SK-N-SH (cell line): Measurements from ENCODE around the gene NUP35. TPM values are rescaled to one million over a fixed set of nuclear protein-coding genes. Genes with fewer than 3 reads are reported as not detected.

Source experiments
- CTCF ChIA-PET: fragments of 300-600, 350-600 bp; formaldehyde crosslinking; extraction: SDS; loops from one replicate; lab custom pipeline; 2021; lab: Yijun Ruan, JAX
- POLR2A ChIA-PET: fragments of 350-600 bp; sonication (Branson Sonifier 250); formaldehyde crosslinking; extraction: SDS; loops from one replicate; lab custom pipeline; 2020; ENCODE audit warnings: antibody characterized with exemption, inconsistent platforms; lab: Yijun Ruan, JAX
- DNase-seq: peaks from one replicate; pipeline ENCODE4 v3.0.0; 2012
- H2AFZ ChIP-seq: fragments of 200-600 bp; sonication (generic); 2 replicates; pipeline ENCODE4 v1.8.1; 2016; ENCODE audit warnings: antibody characterized with exemption, mild to moderate bottlenecking, low read depth
- H3F3A ChIP-seq: fragments of 200-600 bp; sonication (generic); replicated peaks from 2 replicates; pipeline ENCODE3; 2016; ENCODE audit warnings: antibody characterized with exemption, mild to moderate bottlenecking; ENCODE audit not compliant: insufficient read depth
- H3K27ac ChIP-seq, 2 experiments: fragments of 200-500 bp in 1 of 2; fragments of 200-600 bp in 1 of 2; sonication (Bioruptor generic) in 1 of 2; sonication (generic), shearing (Covaris generic) in 1 of 2; 2 replicates each; pipeline versions ENCODE4 v1.5.1 to v1.6.1; 2014 to 2016; ENCODE audit warnings: low read depth in 2 of 2, inconsistent platforms in 1 of 2, low read length in 1 of 2, mild to moderate bottlenecking in 1 of 2, mixed read lengths in 1 of 2
- H3K27me3 ChIP-seq: fragments of 200-600 bp; sonication (generic), shearing (Covaris generic); 2 replicates; pipeline ENCODE4 v1.6.1; 2016; ENCODE audit warnings: mixed run types; ENCODE audit not compliant: insufficient read depth
- H3K36me3 ChIP-seq, 2 experiments: fragments of 200-500 bp in 1 of 2; fragments of 200-600 bp in 1 of 2; sonication (Bioruptor generic) in 1 of 2; sonication (generic) in 1 of 2; replicated peaks in 1 of 2; 2 replicates each; pipeline versions ENCODE3 to v1.5.1; 2014 to 2016; ENCODE audit warnings: low read length in 1 of 2, mild to moderate bottlenecking in 1 of 2; ENCODE audit not compliant: insufficient read depth in 2 of 2, control insufficient read depth in 1 of 2
- H3K4me1 ChIP-seq, 2 experiments: fragments of 200-500 bp in 1 of 2; fragments of 200-600 bp in 1 of 2; sonication (Bioruptor generic) in 1 of 2; sonication (generic), shearing (Covaris generic) in 1 of 2; 2 replicates each; pipeline versions ENCODE4 v1.5.1 to v1.6.1; 2014 to 2016; ENCODE audit warnings: low read depth in 1 of 2, low read length in 1 of 2, mixed run types in 1 of 2; ENCODE audit not compliant: insufficient read depth in 2 of 2, control insufficient read depth in 1 of 2
- H3K4me2 ChIP-seq: fragments of 200-600 bp; sonication (generic), shearing (Covaris generic); 2 replicates; pipeline ENCODE4 v1.6.1; 2017; ENCODE audit warnings: mixed run types
- H3K4me3 ChIP-seq, 2 experiments: fragments of 200-500 bp in 1 of 2; fragments of 200-600 bp in 1 of 2; sonication (Bioruptor generic) in 1 of 2; sonication (generic), shearing (Covaris generic) in 1 of 2; 2 replicates each; pipeline versions ENCODE4 v1.5.1 to v1.8.1; 2014 to 2016; ENCODE audit warnings: low read depth in 2 of 2, inconsistent platforms in 1 of 2, low read length in 1 of 2, mild to moderate bottlenecking in 1 of 2, mixed read lengths in 1 of 2, moderate library complexity in 1 of 2
- H3K79me2 ChIP-seq: fragments of 200-600 bp; sonication (generic); 2 replicates; pipeline ENCODE4 v1.8.1; 2017; ENCODE audit warnings: mild to moderate bottlenecking; ENCODE audit not compliant: insufficient read depth
- H3K9ac ChIP-seq: fragments of 200-600 bp; sonication (generic); 2 replicates; pipeline ENCODE4 v1.6.1; 2017; ENCODE audit warnings: mixed run types
- H3K9me2 ChIP-seq: fragments of 200-600 bp; sonication (generic); 2 replicates; pipeline ENCODE4 v1.6.1; 2017; ENCODE audit warnings: mixed run types
- H3K9me3 ChIP-seq: fragments of 200-600 bp; sonication (generic); 2 replicates; pipeline ENCODE4 v1.6.1; 2017; ENCODE audit warnings: mixed run types, mild to moderate bottlenecking, moderate library complexity
- H4K20me1 ChIP-seq: fragments of 200-600 bp; sonication (generic); 2 replicates; pipeline ENCODE4 v1.6.1; 2017; ENCODE audit warnings: mild to moderate bottlenecking, mixed run types; ENCODE audit not compliant: insufficient read depth
- ELF1 ChIP-seq: IDR thresholded peaks from 2 replicates; pipeline ENCODE4 v1.4.0; 2012
- EP300 ChIP-seq, 2 experiments: IDR thresholded peaks; 2 replicates each; pipeline versions ENCODE4 v1.4.0 to v1.6.1; 2012; ENCODE audit warnings: borderline replicate concordance in 1 of 2, low read depth in 1 of 2, low read length in 1 of 2
- EZH2phosphoT487 ChIP-seq: fragments of 200-600 bp; sonication (generic); IDR thresholded peaks from 2 replicates; pipeline ENCODE4 v1.6.1; 2017; ENCODE audit warnings: low read depth, mixed run types, mild to moderate bottlenecking, antibody characterized with exemption, moderate library complexity, borderline replicate concordance
- FOSL2 ChIP-seq: IDR thresholded peaks from 2 replicates; pipeline ENCODE4 v1.4.0; 2012; ENCODE audit warnings: low read depth, mild to moderate bottlenecking, moderate library complexity, borderline replicate concordance
- FOXM1 ChIP-seq: IDR thresholded peaks from 2 replicates; pipeline ENCODE4 v1.4.0; 2012; ENCODE audit warnings: low read depth, mild to moderate bottlenecking
- GABPA ChIP-seq: IDR thresholded peaks from 2 replicates; pipeline ENCODE4 v1.4.0; 2012; ENCODE audit warnings: low read depth, mild to moderate bottlenecking
- IRF3 ChIP-seq: fragments of 150-350 bp; IDR thresholded peaks from 2 replicates; pipeline ENCODE4 v1.6.1; 2016; ENCODE audit warnings: mild to moderate bottlenecking, low read depth, low read length
- MEF2A ChIP-seq: IDR thresholded peaks from 2 replicates; pipeline ENCODE4 v1.4.0; 2012; ENCODE audit warnings: low read depth, borderline replicate concordance
- RFX5 ChIP-seq: IDR thresholded peaks from 2 replicates; pipeline ENCODE4 v1.6.1; 2012; ENCODE audit warnings: mild to moderate bottlenecking, improper control_type of control experiment, low read length
- SIN3A ChIP-seq: IDR thresholded peaks from 2 replicates; pipeline ENCODE4 v1.6.1; 2012; ENCODE audit warnings: low read depth, mild to moderate bottlenecking, low read length, moderate library complexity, borderline replicate concordance
- TAF1 ChIP-seq: IDR thresholded peaks from 2 replicates; pipeline ENCODE4 v1.6.1; 2012; ENCODE audit warnings: low read depth, mild to moderate bottlenecking, low read length, moderate library complexity, borderline replicate concordance
- USF2 ChIP-seq: fragments of 150-350 bp; IDR thresholded peaks from 2 replicates; pipeline ENCODE4 v1.6.1; 2017; ENCODE audit warnings: antibody characterized with exemption, low read length, low read depth, borderline replicate concordance
- YY1 ChIP-seq: IDR thresholded peaks from 2 replicates; pipeline ENCODE4 v1.4.0; 2012; ENCODE audit warnings: low read depth, mild to moderate bottlenecking
- WGBS: methylation state at CpG from one replicate; pipeline ENCODE4 v1.1.6; 2017; ENCODE audit warnings: low lambda C conversion rate; 5-methylcytosine and 5-hydroxymethylcytosine counted together
- polyA plus RNA-seq, 3 experiments: library from polyadenylated mRNA; depleted of rRNA; stranded (reverse); fragments of >200 nt; gene quantifications; 2 replicates each; pipeline ENCODE4 v1.2.3, GENCODE V29; 2012
- TF ChIP-seq, protein P1 (sequence below): IDR thresholded peaks from 2 replicates; pipeline ENCODE4 v1.4.0; 2012; ENCODE audit warnings: low read depth, borderline replicate concordance
- TF ChIP-seq, protein P2 (sequence below): IDR thresholded peaks from 2 replicates; pipeline ENCODE4 v1.4.0; 2012; ENCODE audit warnings: low read depth, borderline replicate concordance

NUP35 gene
- polyA plus RNA-seq, 1 of the 3 experiments (the other 2 are of a cell fraction): 9.1 TPM

DNA sequence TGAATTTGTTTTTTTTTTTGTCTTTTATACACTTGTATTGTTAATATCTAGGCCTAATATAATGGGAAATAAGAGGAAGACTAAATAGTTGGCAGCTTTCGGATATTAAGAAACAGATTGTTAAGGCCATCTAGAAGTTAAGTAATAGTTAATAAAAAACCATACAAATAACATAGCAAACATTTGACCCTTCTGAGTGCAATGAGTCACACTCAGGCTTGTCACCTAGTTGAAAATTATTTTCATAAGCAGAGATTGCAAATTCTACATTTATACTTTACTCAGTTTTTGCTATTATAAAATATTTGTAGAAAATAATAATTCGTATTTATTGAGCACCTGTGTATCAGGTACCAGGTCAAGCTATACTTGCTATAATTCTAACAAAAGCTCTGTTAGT is 2.4 kb downstream of the NUP35 start:
- peaks cover 4 to 8% of the 10 kb centered on the region in 2 experiments; a peak in 3 of 4 replicates for H3K4me1 ChIP-seq
- peaks cover 69% of the 10 kb centered on the region for H3K79me2 ChIP-seq
- DNase-seq: no peak
- TF ChIP-seq FOXM1: no peak
- TF ChIP-seq, all 33 proteins: peak for 0
- H3K27me3 ChIP-seq: no peaks in the 10 kb centered on the region
- POLR2A ChIA-PET: no interaction called here
- H3K9ac ChIP-seq: no peak overlapping the region
- H4K20me1 ChIP-seq: no peaks in the 10 kb centered on the region
- peaks cover 16 to 25% of the 10 kb centered on the region in 2 experiments for H3K36me3 ChIP-seq
- no peak overlapping the region for H3K4me3 ChIP-seq
- no peak overlapping the region for H2AFZ ChIP-seq
- peaks cover 9% of the 10 kb centered on the region for H3F3A ChIP-seq
- no peak overlapping the region for H3K27ac ChIP-seq
- H3K9me2 ChIP-seq: no peaks in the 10 kb centered on the region
- no peak overlapping the region; the same call in 1 of the 2 replicates for H3K4me2 ChIP-seq
- no peaks in the 10 kb centered on the region for H3K9me3 ChIP-seq
- CTCF ChIA-PET: interaction anchor here (1.1 kb wide), 1 partner anchor 10 kb away, joined by 3 read pairs; no protein-coding TSS in a partner anchor
- WGBS: 88% methylated on average over 2 of the region's 2 CpGs

GRCh38 chr2:183134016-183134415 is 9.8 kb downstream of the NUP35 start:
- POLR2A ChIA-PET: no interaction called here
- 62% methylated on average over 2 of the region's 2 CpGs for WGBS
- TF ChIP-seq USF2: no peak
- no peak for TF ChIP-seq EP300 (IDR thresholded peaks at IDR 0.05; ENCODE audit: borderline replicate concordance in 1 of 2, low read depth in 1 of 2, low read length in 1 of 2)
- TF ChIP-seq ELF1: no peak
- TF ChIP-seq FOSL2: no peak
- TF ChIP-seq SIN3A: no peak
- TF ChIP-seq TAF1: no peak
- TF ChIP-seq FOXM1: no peak
- TF ChIP-seq GABPA: no peak
- no peak for TF ChIP-seq YY1
- TF ChIP-seq, protein P1, sequence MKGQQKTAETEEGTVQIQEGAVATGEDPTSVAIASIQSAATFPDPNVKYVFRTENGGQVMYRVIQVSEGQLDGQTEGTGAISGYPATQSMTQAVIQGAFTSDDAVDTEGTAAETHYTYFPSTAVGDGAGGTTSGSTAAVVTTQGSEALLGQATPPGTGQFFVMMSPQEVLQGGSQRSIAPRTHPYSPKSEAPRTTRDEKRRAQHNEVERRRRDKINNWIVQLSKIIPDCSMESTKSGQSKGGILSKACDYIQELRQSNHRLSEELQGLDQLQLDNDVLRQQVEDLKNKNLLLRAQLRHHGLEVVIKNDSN: no peak
- no peak for TF ChIP-seq RFX5
- no peak for TF ChIP-seq EZH2phosphoT487
- TF ChIP-seq IRF3: no peak
- TF ChIP-seq, protein P2, sequence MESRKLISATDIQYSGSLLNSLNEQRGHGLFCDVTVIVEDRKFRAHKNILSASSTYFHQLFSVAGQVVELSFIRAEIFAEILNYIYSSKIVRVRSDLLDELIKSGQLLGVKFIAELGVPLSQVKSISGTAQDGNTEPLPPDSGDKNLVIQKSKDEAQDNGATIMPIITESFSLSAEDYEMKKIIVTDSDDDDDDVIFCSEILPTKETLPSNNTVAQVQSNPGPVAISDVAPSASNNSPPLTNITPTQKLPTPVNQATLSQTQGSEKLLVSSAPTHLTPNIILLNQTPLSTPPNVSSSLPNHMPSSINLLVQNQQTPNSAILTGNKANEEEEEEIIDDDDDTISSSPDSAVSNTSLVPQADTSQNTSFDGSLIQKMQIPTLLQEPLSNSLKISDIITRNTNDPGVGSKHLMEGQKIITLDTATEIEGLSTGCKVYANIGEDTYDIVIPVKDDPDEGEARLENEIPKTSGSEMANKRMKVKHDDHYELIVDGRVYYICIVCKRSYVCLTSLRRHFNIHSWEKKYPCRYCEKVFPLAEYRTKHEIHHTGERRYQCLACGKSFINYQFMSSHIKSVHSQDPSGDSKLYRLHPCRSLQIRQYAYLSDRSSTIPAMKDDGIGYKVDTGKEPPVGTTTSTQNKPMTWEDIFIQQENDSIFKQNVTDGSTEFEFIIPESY: no peak
- TF ChIP-seq MEF2A: no peak
- no peaks in the 10 kb centered on the region for H3K27me3 ChIP-seq
- peaks cover 57% of the 10 kb centered on the region for H3K79me2 ChIP-seq
- H2AFZ ChIP-seq: no peak overlapping the region
- no peak overlapping the region for H3K4me3 ChIP-seq
- no peaks in the 10 kb centered on the region for H4K20me1 ChIP-seq
- H3K9me3 ChIP-seq: no peaks in the 10 kb centered on the region
- H3K9ac ChIP-seq: no peak overlapping the region
- H3K27ac ChIP-seq: no peak overlapping the region
- H3K4me2 ChIP-seq: no peak overlapping the region
- no peak for DNase-seq
- H3K9me2 ChIP-seq: no peaks in the 10 kb centered on the region
- H3K4me1 ChIP-seq: no peaks in the 10 kb centered on the region; a peak in 1 of 4 replicates
- CTCF ChIA-PET: no interaction called here
- peaks cover 37 to 45% of the 10 kb centered on the region in 2 experiments for H3K36me3 ChIP-seq
- no peaks in the 10 kb centered on the region for H3F3A ChIP-seq
